Stomach (tissue), 19 donors: ENCODE measurements around the gene MDH1B. TPM values are rescaled to one million over a fixed set of nuclear protein-coding genes. Genes with fewer than 3 reads are reported as not detected.
"Not testable (repeated sequence)": the region's sequence is repeated elsewhere in the genome, so short reads cannot be mapped to it uniquely, and the experiment has no call there.

Experiments
- DNase-seq, 2 donors: peaks; one replicate each; pipeline versions ENCODE4 v3.0.0 to v3.0.0-alpha.2; 2013 to 2019
- H3K27ac ChIP-seq, 5 donors: fragments of 200-600 bp in 4 of 5; sonication (generic) in 4 of 5; one replicate each; pipeline ENCODE4 v1.5.1; 2013 to 2019; ENCODE audit warnings: mild to moderate bottlenecking in 1 of 5, moderate library complexity in 1 of 5
- H3K27me3 ChIP-seq, 3 donors: fragments of 200-600 bp; sonication (generic); one replicate each; pipeline ENCODE4 v1.5.1; 2017 to 2019; ENCODE audit warnings: mixed run types in 1 of 3
- H3K36me3 ChIP-seq, 4 donors: fragments of 200-600 bp; sonication (generic); 1 replicate in 3 of 4; 2 replicates in 1 of 4; pipeline ENCODE4 v1.5.1; 2016 to 2019
- H3K4me1 ChIP-seq, 4 donors: fragments of 200-600 bp; sonication (generic); one replicate each; pipeline ENCODE4 v1.5.1; 2016 to 2019
- H3K4me3 ChIP-seq, 4 donors: fragments of 200-600 bp; sonication (generic) in 3 of 4; one replicate each; pipeline ENCODE4 v1.5.1; 2016 to 2019; ENCODE audit warnings: mild to moderate bottlenecking in 1 of 4
- H3K9me3 ChIP-seq, 4 donors: fragments of 200-600 bp; sonication (generic); one replicate each; pipeline ENCODE4 v1.5.1; 2016 to 2019
- CTCF ChIP-seq, 7 experiments: fragments of 450-650 bp in 4 of 7; fragments of 200-600 bp in 3 of 7; sonication (generic) in 3 of 7; IDR thresholded peaks; one replicate each; pipeline ENCODE4 v1.5.1; 2016 to 2019; ENCODE audit warnings: antibody characterized with exemption in 7 of 7, control low read depth in 2 of 7, mild to moderate bottlenecking in 1 of 7
- EP300 ChIP-seq: sonication (generic); formaldehyde crosslinking; IDR thresholded peaks from one replicate; pipeline ENCODE4 v1.6.1; 2017; ENCODE audit warnings: antibody characterized with exemption
- POLR2A ChIP-seq, 4 donors: fragments of 450-650 bp; IDR thresholded peaks; one replicate each; pipeline ENCODE4 v1.6.1; 2016; ENCODE audit warnings: antibody characterized with exemption in 4 of 4, control low read depth in 2 of 4, mild to moderate bottlenecking in 1 of 4, moderate library complexity in 1 of 4
- POLR2AphosphoS5 ChIP-seq, 3 donors: sonication (generic); formaldehyde crosslinking; IDR thresholded peaks; one replicate each; pipeline ENCODE4 v1.6.1; 2016; ENCODE audit warnings: antibody characterized with exemption in 3 of 3
- WGBS, 5 donors: extraction: QIAGEN DNeasy Blood & Tissue Kit in 3 of 5; methylation state at CpG; one replicate each; pipeline versions ENCODE4 v1.1.5 to v1.1.7; 2013 to 2018; 5-methylcytosine and 5-hydroxymethylcytosine counted together
- intact Hi-C: fragments of 100-400 bp; cut with DNase I; formaldehyde crosslinking; loops from one replicate; pipeline ENCODE4 v1.15.1; 2023; ENCODE audit warnings: low total_unique reads
- long read RNA-seq, 10 donors: transcript quantifications; one replicate each; lab custom pipeline, GENCODE V29; 2026
- polyA plus RNA-seq, 3 donors: library from polyadenylated mRNA; stranded (reverse); fragments of 200-250 nt; gene quantifications; one replicate each; pipeline ENCODE4 v1.2.3, GENCODE V29; 2013
- total RNA-seq, 5 donors: library from RNA; depleted of rRNA; stranded (reverse); fragments of >200 nt; gene quantifications; one replicate each; pipeline versions ENCODE4 v1.1.0 to v1.2.3, GENCODE V29; 2014 to 2016
- donor health status: healthy with polysubstance abuse.
- donor health status: Bipolar disorder and iron deficiency.
- donor health status: healthy.

MDH1B gene
- under 1 TPM in 3 of 5 donors, not detected in 2; 0.58 to 0.92 (median 0.87) TPM for total RNA-seq
- under 1 TPM; 0.31 to 0.76 (median 0.63) TPM for polyA plus RNA-seq
- long read RNA-seq, donor 1 = 0 reads
- long read RNA-seq, donor 2 = 0 reads
- long read RNA-seq, donor 3 = 0 reads
- long read RNA-seq, donor 4 = 0 reads
- long read RNA-seq, donor 5 = 0 reads
- long read RNA-seq, donor 6 = 0 reads
- long read RNA-seq, donor 7, partial matches to known transcripts = 0 of 1 reads
- long read RNA-seq, donor 7, other reads (novel, unspliced or antisense) = 0 of 1 reads
- long read RNA-seq, donor 8 = 0 reads
- long read RNA-seq, donor 9 = 0 reads
- long read RNA-seq, donor 10 = 0 reads

- intact Hi-C loops = no loop called here
- Histone ChIP-seq H3K27me3 (no peaks in the 10 kb centered on the region), H3K4me1 (peaks cover 19 to 51% (median 37%) of the 10 kb centered on the region in 4 donors), H3K9me3 (no peaks in the 10 kb centered on the region), H3K27ac (peak within 1 kb of the TSS; percentile 73 to 94 (median 89)), H3K4me3 (peak within 1 kb of the TSS; percentile 70 to 89 (median 80)), H3K36me3 (peaks cover 0 to 29% (median 17%) of the 10 kb centered on the region in 4 donors)
- WGBS, 5 donors = 0% methylated on average over 35 to 46 of the region's 46 CpGs
- TF ChIP-seq EP300 = no peak
- peak in 1 of 4 donors; percentile 23 for TF ChIP-seq POLR2A (IDR thresholded peaks at IDR 0.05)
- TF ChIP-seq POLR2AphosphoS5 (IDR thresholded peaks at IDR 0.05) = peak; percentile 63 to 93 (median 85)
- TF ChIP-seq CTCF (IDR thresholded peaks at IDR 0.05) = no peak
- peak; percentile 86 to 97 for DNase-seq
These were observed at the start of gene MDH1B, which contains the start of gene FASTKD2 for GRCh38 chr2:206765242-206766056. MDH1B (minus strand) TSS chr2:206765328; CDS start chr2:206765271, 57 bp downstream. FASTKD2 (plus strand) TSS chr2:206765606; CDS start chr2:206766694, 1,088 bp downstream.

DNA sequence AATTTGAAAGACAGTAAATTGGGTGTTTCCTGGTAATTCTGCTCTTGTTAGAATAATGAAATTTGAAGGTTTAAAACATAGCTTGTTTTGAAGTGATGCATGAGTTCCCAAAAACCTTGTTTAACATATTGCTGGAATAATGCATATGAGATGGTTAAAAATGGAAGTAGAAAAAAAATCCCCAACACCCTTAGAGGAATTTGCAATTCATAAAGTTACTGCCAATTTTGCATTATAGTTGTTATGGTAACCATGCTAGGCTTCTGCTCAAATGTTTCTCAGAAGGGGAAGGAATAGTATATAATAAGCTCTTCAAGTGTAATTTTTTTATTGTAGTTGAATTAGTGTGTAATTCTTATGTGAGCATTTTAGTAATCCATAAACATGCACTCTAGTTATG lies 49.4 kb upstream of the MDH1B start:
- intact Hi-C loops = no loop called here

GRCh38 chr2:206812471-206812870 lies 47.3 kb upstream of the MDH1B start:
- WGBS, 5 donors = 95 to 98% (median 96%) methylated on average over 3 to 5 of the region's 5 CpGs
- H3K4me3 ChIP-seq, H3K9me3 ChIP-seq, H3K27me3 ChIP-seq, DNase-seq, H3K36me3 ChIP-seq, H3K27ac ChIP-seq, H3K4me1 ChIP-seq, intact Hi-C loops: not testable (repeated sequence)

More for the DNA sequence above, 49.4 kb upstream of the MDH1B start:
- H3K4me1 ChIP-seq = no peaks in the 10 kb centered on the region
- H3K36me3 ChIP-seq = peaks cover 0 to 8% (median 0%) of the 10 kb centered on the region in 4 donors
- H3K27ac ChIP-seq = no peak overlapping the region
- H3K27me3 ChIP-seq = no peaks in the 10 kb centered on the region
- peak in 1 of 2 donors; percentile 49 for DNase-seq
- no peak overlapping the region for H3K4me3 ChIP-seq
- peaks cover 0 to 3% (median 2%) of the 10 kb centered on the region in 4 donors for H3K9me3 ChIP-seq
- no peak for TF ChIP-seq EP300
- TF ChIP-seq POLR2A (IDR thresholded peaks at IDR 0.05) = no peak
- no peak for TF ChIP-seq CTCF (IDR thresholded peaks at IDR 0.05)
- no peak for TF ChIP-seq POLR2AphosphoS5 (IDR thresholded peaks at IDR 0.05)

DNA sequence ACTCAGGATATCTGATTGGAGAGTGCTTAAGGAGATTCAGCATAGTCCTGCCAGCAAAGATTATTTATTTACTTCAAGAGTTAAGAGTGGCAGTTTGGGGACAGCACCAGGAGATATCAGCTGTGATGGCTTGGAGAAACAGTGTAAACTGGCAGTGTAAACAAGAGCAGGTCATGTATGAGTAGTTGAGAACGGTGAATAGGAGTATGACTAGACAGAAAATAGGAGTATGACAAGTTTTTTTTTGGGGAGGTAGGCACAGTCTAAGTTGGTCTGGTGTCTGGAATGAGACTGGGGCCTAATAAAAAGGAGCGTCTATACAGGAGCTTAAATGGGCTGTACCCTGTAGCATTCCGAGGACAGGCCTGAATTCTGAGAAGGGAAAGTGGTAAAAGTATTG lies 42.5 kb upstream of the MDH1B start:
- DNase-seq, H3K27ac ChIP-seq, H3K9me3 ChIP-seq, H3K36me3 ChIP-seq, H3K4me1 ChIP-seq, H3K4me3 ChIP-seq, H3K27me3 ChIP-seq: not testable (repeated sequence)
- intact Hi-C loops = loop anchor here (10.0 kb wide), 1 partner anchor 177 kb away; no protein-coding TSS in a partner anchor
- 65 to 84% (median 70%) methylated on average over 2 to 3 of the region's 3 CpGs for WGBS, 5 donors

GRCh38 chr2:206805887-206806607 lies 40.9 kb upstream of the MDH1B start:
- intact Hi-C loops = loop anchor here (10.0 kb wide), 1 partner anchor 179 kb away; no protein-coding TSS in a partner anchor
- Histone ChIP-seq H3K27ac (no peak overlapping the region), H3K4me3 (no peak overlapping the region), H3K9me3 (no peaks in the 10 kb centered on the region), H3K4me1 (peaks cover 0 to 5% (median under 1%) of the 10 kb centered on the region in 4 donors), H3K27me3 (no peaks in the 10 kb centered on the region), H3K36me3 (no peaks in the 10 kb centered on the region)
- TF ChIP-seq CTCF (IDR thresholded peaks at IDR 0.05) (no peak), POLR2A (IDR thresholded peaks at IDR 0.05) (no peak), EP300 (no peak), POLR2AphosphoS5 (IDR thresholded peaks at IDR 0.05) (no peak)
- WGBS, 5 donors = 58 to 66% (median 62%) methylated on average over 6 of the region's 6 CpGs
- DNase-seq = peak in 1 of 2 donors; percentile 68
